HG03571 (cell line): ENCODE results near the gene SYVN1.
A peak's percentile ranks its signal among the peaks of the same experiment; 100 is the strongest.
"Not testable (repeated sequence)": the region's sequence is repeated elsewhere in the genome, so short reads cannot be mapped to it uniquely, and the experiment has no call there.

ENCODE experiments used
- ATAC-seq: cut with Tn5 transposase; IDR thresholded peaks from one replicate; pipeline ENCODE4 v1.9.1; 2021; ENCODE audit not compliant: unreplicated experiment

SYVN1 gene

GRCh38 chr11:65151331-65151899 is 17.1 kb upstream of the SYVN1 start:
- no peak for ATAC-seq

GRCh38 chr11:65150509-65151299 is 16.4 kb upstream of the SYVN1 start:
- no peak for ATAC-seq

- not testable (repeated sequence) for ATAC-seq
Observed at GRCh38 chr11:65150131-65150508, 15.8 kb upstream of the SYVN1 start.

GRCh38 chr11:65148657-65149056 is 14.3 kb upstream of the SYVN1 start:
- ATAC-seq = no peak

- no peak for ATAC-seq
Observed at GRCh38 chr11:65147352-65148075, 13.2 kb upstream of the SYVN1 start.

- ATAC-seq = no peak
Observed at GRCh38 chr11:65141896-65142494, 7.7 kb upstream of the SYVN1 start.

- no peak for ATAC-seq
Observed at GRCh38 chr11:65136515-65137096, 2.3 kb upstream of the SYVN1 start.

- ATAC-seq = no peak
Observed at GRCh38 chr11:65135633-65136145, 1.4 kb upstream of the SYVN1 start.

GRCh38 chr11:65134952-65135632 is 773 bp upstream of the SYVN1 start:
- peak; percentile 52 for ATAC-seq

GRCh38 chr11:65133724-65134123 is 595 bp downstream of the SYVN1 start:
- ATAC-seq = no peak

GRCh38 chr11:65132988-65133700 is 1.2 kb downstream of the SYVN1 start:
- no peak for ATAC-seq

- ATAC-seq = peak; percentile 35
Observed at GRCh38 chr11:65132238-65132987, 1.9 kb downstream of the SYVN1 start.

- no peak for ATAC-seq
Observed at GRCh38 chr11:65131895-65132237, 2.5 kb downstream of the SYVN1 start.

- ATAC-seq = no peak
Observed at GRCh38 chr11:65131417-65131776, 2.9 kb downstream of the SYVN1 start.

GRCh38 chr11:65130631-65131416 is 3.5 kb downstream of the SYVN1 start:
- no peak for ATAC-seq

GRCh38 chr11:65129649-65130441 is 4.5 kb downstream of the SYVN1 start:
- ATAC-seq = no peak

GRCh38 chr11:65128182-65129145 is 5.9 kb downstream of the SYVN1 start:
- no peak for ATAC-seq
